Body of pancreas (tissue), 4 donors: ENCODE data around the gene DTNA.
"Not testable (repeated sequence)": the region's sequence is repeated elsewhere in the genome, so short reads cannot be mapped to it uniquely, and the experiment has no call there.

ENCODE experiments used
- CTCF ChIP-seq, 7 experiments: fragments of 450-650 bp in 4 of 7; fragments of 200-600 bp in 3 of 7; sonication (generic) in 3 of 7; IDR thresholded peaks; one replicate each; pipeline ENCODE4 v1.5.1; 2016 to 2019; ENCODE audit warnings: antibody characterized with exemption in 7 of 7
- POLR2A ChIP-seq, 3 donors: fragments of 450-650 bp; IDR thresholded peaks; one replicate each; pipeline ENCODE4 v1.6.1; 2016; ENCODE audit warnings: antibody characterized with exemption in 3 of 3, mild to moderate bottlenecking in 2 of 3

GRCh38 chr18:34734526-34734925 lies 24.4 kb downstream of the DTNA start:
- not testable (repeated sequence) for TF ChIP-seq CTCF, POLR2A (IDR thresholded peaks at IDR 0.05)
